SJSA1 (cell line): Measurements from ENCODE around the gene HDAC4. TPM values are rescaled to one million over a fixed set of nuclear protein-coding genes. Genes with fewer than 3 reads are reported as not detected.

Experiments
- DNase-seq, 2 experiments: peaks; one replicate each; pipeline ENCODE4 v3.0.0-alpha.2; 2015 to 2020; ENCODE audit warnings: low spot score in 2 of 2, low read depth in 1 of 2
- H3K27ac ChIP-seq: fragments of 250-450 bp; sonication (Bioruptor Pico); 2 replicates; pipeline ENCODE4 v1.5.1; 2020; ENCODE audit warnings: mild to moderate bottlenecking, moderate library complexity
- H3K27me3 ChIP-seq: fragments of 250-450 bp; sonication (Bioruptor Pico); replicated peaks from 2 replicates; pipeline ENCODE4 v1.5.1; 2020; ENCODE audit warnings: mild to moderate bottlenecking, moderate library complexity
- H3K36me3 ChIP-seq: fragments of 250-450 bp; sonication (Bioruptor Pico); 2 replicates; pipeline ENCODE4 v1.5.1; 2020; ENCODE audit warnings: mild to moderate bottlenecking
- H3K4me1 ChIP-seq: fragments of 250-450 bp; sonication (Bioruptor Pico); replicated peaks from 2 replicates; pipeline ENCODE4 v1.6.1; 2021; ENCODE audit warnings: mild to moderate bottlenecking
- H3K4me3 ChIP-seq: fragments of 250-450 bp; sonication (Bioruptor Pico); 2 replicates; pipeline ENCODE4 v1.5.1; 2020; ENCODE audit warnings: mild to moderate bottlenecking
- H3K9me3 ChIP-seq: fragments of 250-450 bp; sonication (Bioruptor Pico); replicated peaks from 2 replicates; pipeline ENCODE4 v1.5.1; 2020; ENCODE audit warnings: mild to moderate bottlenecking
- total RNA-seq: library from RNA; depleted of rRNA; stranded (reverse); fragments of >200 nt; shearing (Covaris generic); gene quantifications from 2 replicates; pipeline ENCODE4 v1.2.3, GENCODE V29; 2014

Gene HDAC4
- total RNA-seq, 1 experiment from 2014 or later: 13.2 TPM

DNA sequence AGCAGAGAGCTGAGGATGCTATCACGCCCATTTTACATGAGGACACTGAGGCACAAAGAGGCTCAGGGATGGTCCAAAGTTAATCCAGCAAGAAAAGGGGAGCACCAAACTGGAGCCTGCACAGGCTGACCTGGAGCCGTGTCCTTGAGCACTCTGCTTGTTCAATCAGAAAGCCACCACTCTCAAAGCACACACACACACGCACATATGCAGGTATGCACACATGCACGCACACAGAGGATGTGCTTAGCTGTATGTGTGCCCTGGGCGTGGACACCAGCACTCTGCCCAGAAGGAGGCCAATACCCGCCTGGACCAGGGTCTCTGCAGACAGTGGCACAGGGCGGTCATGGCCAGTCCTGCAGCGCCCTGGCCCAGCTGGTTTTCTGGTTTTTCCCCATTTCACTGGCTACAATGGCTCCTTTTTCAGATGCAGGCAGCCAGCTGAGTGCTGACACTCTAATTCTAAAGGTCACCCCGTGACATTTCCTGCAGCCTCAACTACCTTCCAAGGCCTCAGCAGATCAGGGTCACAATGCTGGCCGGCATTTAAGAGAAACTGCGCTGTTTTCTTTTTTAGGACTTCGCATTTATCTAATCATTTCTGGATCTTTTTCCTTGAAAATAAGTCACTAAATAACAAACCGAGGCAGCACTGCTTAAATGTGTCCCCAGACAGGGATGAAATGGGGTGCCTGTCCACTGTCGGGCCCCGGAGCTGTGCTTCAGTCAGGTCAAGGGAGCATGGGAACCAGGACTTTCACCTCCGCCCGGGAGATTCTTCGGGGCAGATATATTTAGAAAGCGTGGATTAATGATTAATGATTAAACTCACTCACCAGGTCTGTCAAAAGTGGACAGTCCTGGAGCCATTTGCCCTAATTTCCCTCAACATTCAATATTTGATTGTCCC lies 104.5 kb downstream of the HDAC4 start:
- H3K36me3 ChIP-seq: no peaks in the 10 kb centered on the region
- no peaks in the 10 kb centered on the region for H3K27me3 ChIP-seq
- no peak overlapping the region for H3K4me3 ChIP-seq
- DNase-seq: no peak
- H3K4me1 ChIP-seq: peaks cover 8% of the 10 kb centered on the region
- no peaks in the 10 kb centered on the region for H3K9me3 ChIP-seq
- H3K27ac ChIP-seq: no peak overlapping the region

DNA sequence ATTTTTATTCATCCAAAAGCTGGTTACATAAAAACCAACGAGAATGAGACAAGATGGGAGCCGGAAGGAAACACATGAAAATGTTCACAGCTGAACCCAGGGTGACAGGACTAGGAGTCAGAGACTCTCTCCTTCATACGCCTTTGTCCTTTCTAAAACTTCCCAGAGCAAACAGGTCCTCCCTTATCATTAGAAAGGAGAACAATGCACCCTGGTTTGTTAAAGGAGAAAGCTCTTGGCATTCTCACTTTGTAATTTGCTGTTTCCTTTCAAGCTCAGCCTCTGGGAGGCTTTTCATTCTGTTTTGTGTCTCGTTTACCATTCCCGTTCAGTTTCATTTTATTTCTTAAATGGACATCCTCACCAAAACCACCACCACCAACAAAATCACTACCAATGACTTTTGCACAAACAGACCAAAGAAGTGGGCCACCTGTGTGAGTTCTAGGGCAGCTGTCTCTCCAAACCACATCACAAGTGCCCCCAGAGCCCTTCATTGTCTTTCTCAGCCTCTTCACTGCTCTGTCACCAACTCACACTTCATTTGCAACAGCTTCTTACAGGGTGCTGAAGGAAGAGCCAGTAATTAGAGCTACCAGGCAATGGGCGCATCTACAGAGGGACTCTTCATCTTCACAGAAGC lies 105.3 kb downstream of the HDAC4 start:
- H3K4me3 ChIP-seq: no peak overlapping the region
- peaks cover 16% of the 10 kb centered on the region for H3K4me1 ChIP-seq
- no peaks in the 10 kb centered on the region for H3K9me3 ChIP-seq
- no peak overlapping the region for H3K27ac ChIP-seq
- no peak for DNase-seq
- no peaks in the 10 kb centered on the region for H3K36me3 ChIP-seq
- H3K27me3 ChIP-seq: no peaks in the 10 kb centered on the region

DNA sequence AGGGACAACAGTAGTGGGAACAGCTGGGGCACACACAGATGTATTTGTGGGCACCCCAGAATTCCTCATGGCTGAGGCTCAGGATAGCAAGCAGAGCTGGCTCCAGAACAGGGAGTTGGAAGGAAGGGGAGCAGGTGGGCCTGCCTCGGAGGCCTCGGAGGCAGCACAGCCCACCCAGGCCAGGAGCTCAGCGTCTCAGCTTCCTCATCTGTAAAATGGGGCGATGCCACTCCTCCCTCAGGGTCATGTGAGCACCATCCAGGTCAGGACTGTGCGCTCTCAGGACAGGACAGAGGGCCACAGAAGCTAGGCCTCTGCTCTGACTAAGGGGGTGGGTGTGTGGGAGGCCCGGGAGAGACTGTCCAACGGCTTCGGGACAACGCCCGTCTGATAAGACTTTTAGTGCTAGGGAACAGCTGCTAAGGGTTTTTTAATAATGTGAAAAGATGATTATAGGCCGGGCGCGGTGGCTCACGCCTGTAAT lies 106.2 kb downstream of the HDAC4 start:
- Histone ChIP-seq H3K36me3 (no peaks in the 10 kb centered on the region), H3K27ac (no peak overlapping the region), H3K4me1 (peaks cover 20% of the 10 kb centered on the region), H3K9me3 (no peaks in the 10 kb centered on the region), H3K4me3 (no peak overlapping the region), H3K27me3 (no peaks in the 10 kb centered on the region)
- no peak for DNase-seq

DNA sequence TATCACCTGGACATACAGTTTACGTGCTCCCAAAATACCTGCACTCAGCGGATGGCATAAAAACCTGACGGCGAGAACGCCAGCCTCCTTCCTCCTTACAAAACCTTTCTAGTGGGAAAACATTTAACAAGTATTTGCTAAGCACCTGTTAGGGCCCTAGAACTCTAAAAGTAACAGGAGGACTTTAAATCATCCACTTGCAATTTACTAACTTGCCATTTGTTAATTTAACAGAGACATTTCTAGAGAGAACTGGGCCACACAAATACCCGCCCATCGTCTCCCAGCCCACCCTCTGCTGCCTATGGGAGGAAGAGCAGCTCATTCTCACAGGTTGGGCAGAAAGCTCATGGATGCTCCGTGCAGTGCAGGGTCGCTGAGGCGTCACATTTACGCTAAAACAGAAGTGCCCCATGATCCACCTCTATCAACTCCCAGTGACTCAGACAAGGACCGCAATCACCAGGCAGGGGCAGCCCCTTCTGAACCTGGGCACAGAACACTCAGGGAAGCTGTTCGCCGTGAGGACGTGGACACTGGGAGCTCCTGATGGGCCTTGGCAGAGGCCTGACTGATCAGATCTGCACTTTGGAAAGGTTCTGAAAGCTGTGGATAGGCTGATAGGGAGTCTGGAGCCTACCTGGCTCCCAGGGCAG lies 106.9 kb downstream of the HDAC4 start:
- Histone ChIP-seq H3K27ac (no peak overlapping the region), H3K36me3 (no peaks in the 10 kb centered on the region), H3K9me3 (no peaks in the 10 kb centered on the region), H3K4me1 (peaks cover 27% of the 10 kb centered on the region), H3K27me3 (no peaks in the 10 kb centered on the region), H3K4me3 (no peak overlapping the region)
- no peak for DNase-seq

DNA sequence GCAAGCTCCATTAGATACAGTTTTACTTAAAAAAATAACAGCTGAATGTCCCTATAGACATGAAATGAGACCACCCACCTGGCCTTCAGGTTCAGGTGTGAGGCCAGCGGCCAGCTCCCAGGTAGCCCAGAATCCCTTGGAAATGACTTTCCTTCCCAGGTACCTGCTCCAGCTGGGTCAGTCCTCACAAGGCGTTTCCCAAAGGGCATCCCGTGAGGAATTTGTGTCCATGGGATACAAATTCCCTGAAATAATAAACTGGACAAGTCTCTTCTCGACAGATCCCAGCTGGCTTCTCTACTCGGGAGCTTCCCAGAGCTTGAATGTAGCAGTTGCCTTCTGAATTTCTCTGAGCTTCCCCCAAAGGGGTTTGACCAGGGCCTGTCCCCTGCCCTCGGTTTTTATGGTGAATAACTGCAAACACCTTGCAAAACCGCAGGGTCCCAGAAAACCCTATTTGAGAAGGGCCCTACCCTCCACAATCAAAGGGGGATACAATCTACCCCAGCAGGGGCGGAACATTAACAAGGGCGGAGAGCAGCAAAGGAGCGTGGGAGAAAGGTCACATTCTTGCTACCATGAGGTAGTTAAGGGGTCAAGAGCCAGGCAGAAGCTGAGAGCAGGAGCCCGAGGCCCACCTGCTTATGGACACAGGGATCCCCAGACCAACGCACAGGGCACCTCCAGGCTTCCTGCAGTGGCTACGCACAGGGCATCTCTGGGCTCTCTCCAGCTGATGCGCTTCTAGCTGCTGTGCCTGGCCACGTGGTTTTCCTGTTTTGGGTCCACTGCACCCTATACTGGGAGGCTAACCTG lies 107.7 kb downstream of the HDAC4 start:
- no peak overlapping the region for H3K27ac ChIP-seq
- DNase-seq: no peak
- H3K9me3 ChIP-seq: no peaks in the 10 kb centered on the region
- no peaks in the 10 kb centered on the region for H3K36me3 ChIP-seq
- H3K27me3 ChIP-seq: no peaks in the 10 kb centered on the region
- no peak overlapping the region for H3K4me3 ChIP-seq
- H3K4me1 ChIP-seq: peaks cover 32% of the 10 kb centered on the region

DNA sequence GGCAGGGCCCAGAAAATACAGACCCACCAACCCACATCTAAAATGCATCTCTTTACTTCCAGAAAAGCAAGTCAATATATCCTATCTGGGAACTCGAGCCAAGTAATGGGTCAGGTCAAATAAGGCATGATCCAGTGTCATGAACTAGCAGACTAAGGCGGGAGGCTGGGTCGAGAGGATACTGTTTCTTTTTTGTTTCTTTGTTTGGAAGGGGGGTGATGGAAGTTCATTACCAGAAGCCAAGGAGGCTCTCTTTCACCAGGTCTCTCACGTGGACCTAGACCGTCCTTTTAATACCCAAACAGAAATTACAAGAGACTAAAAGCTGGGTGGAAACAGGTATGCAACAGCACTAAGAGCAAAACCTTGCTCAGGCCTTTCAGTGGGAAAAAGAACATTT lies 108.3 kb downstream of the HDAC4 start:
- H3K4me1 ChIP-seq: peaks cover 39% of the 10 kb centered on the region
- DNase-seq: no peak
- no peaks in the 10 kb centered on the region for H3K36me3 ChIP-seq
- H3K27me3 ChIP-seq: no peaks in the 10 kb centered on the region
- H3K9me3 ChIP-seq: no peaks in the 10 kb centered on the region
- no peak overlapping the region for H3K27ac ChIP-seq
- no peak overlapping the region for H3K4me3 ChIP-seq

DNA sequence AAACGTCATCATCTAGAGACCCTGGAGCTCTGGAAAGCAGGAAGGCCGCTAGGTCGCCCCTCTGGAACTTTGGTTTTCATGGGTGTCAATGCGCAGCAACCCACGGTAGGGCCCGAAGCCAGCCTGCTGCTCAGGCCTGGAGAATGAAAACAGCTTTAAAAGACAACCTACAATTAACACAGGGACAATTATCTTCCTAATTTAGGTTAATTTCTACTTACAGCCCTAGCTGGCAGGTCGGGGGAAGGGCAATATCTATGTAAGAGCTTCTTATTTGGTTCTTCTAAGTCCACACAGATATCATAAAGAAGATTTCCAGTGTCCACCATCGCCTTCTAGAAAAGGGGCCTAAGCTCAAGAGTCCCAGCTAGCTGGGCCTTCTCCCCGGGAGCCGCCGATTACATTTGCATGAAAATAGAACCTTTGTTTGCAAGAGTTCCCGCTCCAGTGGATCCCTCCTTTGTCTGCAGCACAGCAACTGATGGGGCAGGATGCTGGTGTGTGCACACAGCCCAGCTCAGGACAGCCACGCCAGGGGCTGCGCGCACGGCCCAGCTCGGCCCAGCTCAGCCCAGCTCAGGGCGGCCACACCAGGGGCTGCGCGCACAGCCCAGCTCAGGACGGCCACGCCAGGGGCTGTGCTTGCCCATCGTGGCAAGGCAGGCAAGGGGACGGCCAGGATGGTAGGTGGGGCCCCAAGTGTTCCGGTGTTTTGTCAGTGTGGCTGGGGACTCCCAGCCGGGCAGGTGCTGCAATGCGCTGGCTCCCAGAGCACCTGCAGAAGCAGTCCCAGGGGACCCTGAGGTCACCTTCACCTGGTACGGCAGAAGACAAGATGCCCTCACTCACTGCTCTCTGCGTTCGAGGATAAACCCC lies 109.1 kb downstream of the HDAC4 start:
- no peak overlapping the region for H3K27ac ChIP-seq
- no peak for DNase-seq
- 0 out of 2 replicates have a peak, but pooled peaks cover 4% of the 10 kb centered on the region for H3K9me3 ChIP-seq
- no peak overlapping the region for H3K4me3 ChIP-seq
- H3K36me3 ChIP-seq: no peaks in the 10 kb centered on the region
- H3K4me1 ChIP-seq: peaks cover 45% of the 10 kb centered on the region
- no peaks in the 10 kb centered on the region for H3K27me3 ChIP-seq

DNA sequence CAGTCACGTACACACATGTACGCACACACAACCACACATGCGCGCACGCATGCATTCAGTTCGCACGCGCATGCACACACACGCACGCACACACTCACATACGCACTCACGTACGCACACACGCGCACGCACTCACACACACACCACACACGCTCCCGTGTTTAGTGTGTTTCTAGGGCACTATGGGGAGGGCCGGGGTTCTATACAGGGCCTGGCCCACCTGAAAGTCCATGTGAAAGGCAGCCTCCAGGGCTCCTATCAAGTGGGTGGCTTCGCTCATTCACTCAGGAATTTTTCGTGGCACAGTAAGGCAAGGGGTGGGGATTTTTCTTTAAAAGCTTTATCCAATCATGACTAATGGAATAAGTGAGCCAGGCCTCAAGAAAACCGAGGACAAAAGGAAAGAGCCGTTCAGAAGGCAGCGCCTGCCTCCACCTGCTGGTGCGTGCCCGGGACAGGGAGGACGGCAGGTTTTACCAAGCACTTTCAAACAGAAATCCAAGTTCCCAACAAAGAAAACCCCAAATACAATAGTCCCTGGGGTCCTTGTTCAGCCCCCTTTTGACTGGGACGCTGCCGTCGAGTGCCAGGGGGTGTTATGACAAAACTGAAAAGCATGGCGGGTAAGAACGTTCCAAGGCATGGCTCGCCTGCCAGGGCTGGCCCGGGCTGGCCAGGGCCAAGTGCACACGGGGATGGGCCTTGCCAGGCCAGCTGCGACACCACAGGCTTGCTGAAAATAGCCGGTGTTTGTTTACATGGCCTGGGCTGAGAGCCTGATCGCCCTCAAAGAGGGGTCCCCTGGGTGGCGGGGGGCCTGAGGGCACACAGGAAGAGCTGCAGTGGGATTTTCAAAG lies 110.0 kb downstream of the HDAC4 start:
- H3K4me1 ChIP-seq: peaks cover 42% of the 10 kb centered on the region
- no peak overlapping the region for H3K27ac ChIP-seq
- no peak overlapping the region for H3K4me3 ChIP-seq
- 0 out of 2 replicates have a peak, but pooled peaks cover 4% of the 10 kb centered on the region for H3K9me3 ChIP-seq
- no peaks in the 10 kb centered on the region for H3K36me3 ChIP-seq
- DNase-seq: peak in 1 of 2 experiments; percentile 41
- H3K27me3 ChIP-seq: no peaks in the 10 kb centered on the region

DNA sequence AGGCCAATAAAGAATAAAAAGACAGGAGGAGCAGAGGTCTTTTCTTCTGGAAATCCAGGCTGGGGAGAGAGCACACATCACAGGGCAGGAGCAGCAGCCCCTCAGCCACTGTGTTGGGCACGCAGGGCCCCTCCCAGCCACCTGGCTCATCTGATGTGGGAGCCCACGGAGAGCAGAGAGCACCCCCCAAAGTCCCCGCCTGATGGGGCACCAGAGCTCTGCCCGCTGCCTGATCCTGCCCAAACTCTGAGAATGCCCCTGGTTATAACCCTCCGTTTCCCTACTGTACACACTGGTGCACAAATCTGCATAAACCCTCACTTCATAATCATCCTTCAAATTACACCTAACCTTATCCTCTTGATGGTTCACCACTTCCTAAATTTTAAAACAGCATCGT lies 111.3 kb downstream of the HDAC4 start:
- H3K4me3 ChIP-seq: no peak overlapping the region
- H3K36me3 ChIP-seq: no peaks in the 10 kb centered on the region
- peaks cover 46% of the 10 kb centered on the region for H3K4me1 ChIP-seq
- H3K27ac ChIP-seq: no peak overlapping the region
- no peak for DNase-seq
- 0 out of 2 replicates have a peak, but pooled peaks cover 4% of the 10 kb centered on the region for H3K9me3 ChIP-seq
- H3K27me3 ChIP-seq: no peaks in the 10 kb centered on the region

DNA sequence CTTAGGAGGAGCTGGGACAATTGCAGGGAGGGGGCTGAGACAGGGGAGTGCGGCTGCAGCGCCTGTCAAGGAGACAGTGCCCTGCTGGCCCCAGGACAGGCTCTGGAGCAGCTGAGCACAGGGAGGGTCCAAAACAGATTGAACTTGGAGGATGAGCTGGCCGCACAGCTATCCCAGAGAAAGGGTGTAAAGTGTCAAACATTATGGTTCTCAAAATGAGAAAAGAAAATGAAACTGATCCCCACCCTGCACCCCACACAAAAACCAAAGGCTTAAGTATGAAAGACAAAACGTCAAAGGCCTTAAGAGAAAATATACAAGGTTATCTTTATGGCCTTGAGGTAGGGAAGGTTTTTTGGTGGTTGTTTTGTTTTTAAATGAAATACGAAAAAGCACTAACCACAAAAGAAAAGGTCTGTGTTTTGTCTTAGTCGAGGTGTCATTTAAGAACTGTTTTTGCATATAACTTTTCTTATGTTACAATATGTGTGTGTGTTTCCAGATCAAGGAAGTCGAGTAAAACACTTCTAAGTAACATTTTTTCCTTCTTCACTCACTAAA lies 111.8 kb downstream of the HDAC4 start:
- Histone ChIP-seq H3K4me3 (no peak overlapping the region), H3K27ac (0 out of 2 replicates have a peak overlapping the region, but pooled peaks have one; percentile 6), H3K9me3 (0 out of 2 replicates have a peak, but pooled peaks cover 4% of the 10 kb centered on the region), H3K36me3 (no peaks in the 10 kb centered on the region), H3K4me1 (peaks cover 49% of the 10 kb centered on the region), H3K27me3 (no peaks in the 10 kb centered on the region)
- no peak for DNase-seq

DNA sequence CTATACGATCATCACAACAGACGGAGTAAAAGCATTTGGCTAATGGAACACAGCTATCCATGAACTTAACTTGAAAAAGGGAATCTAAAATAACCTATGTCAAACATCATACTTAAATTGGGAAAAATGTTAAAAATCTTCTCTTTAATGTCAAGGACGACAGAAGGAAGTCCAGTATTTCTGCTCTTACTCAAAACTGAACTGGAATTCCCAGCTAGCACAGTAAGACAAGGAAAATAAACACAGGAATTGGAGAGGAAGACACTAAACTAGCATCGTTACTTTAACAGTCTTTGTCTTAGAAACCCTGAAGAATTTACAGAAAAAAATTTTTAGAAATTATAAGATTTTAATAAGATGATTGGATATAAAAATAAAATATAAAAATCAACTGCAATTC lies 112.6 kb downstream of the HDAC4 start:
- H3K9me3 ChIP-seq: 0 out of 2 replicates have a peak, but pooled peaks cover 4% of the 10 kb centered on the region
- H3K27ac ChIP-seq: peak overlapping the region; percentile 36
- peak in 1 of 2 experiments; percentile 52 for DNase-seq
- peaks cover 49% of the 10 kb centered on the region for H3K4me1 ChIP-seq
- H3K36me3 ChIP-seq: no peaks in the 10 kb centered on the region
- H3K27me3 ChIP-seq: no peaks in the 10 kb centered on the region
- no peak overlapping the region for H3K4me3 ChIP-seq
